ENCODE results near the gene UPF1. TPM values are rescaled to one million over a fixed set of nuclear protein-coding genes. Genes with fewer than 3 reads are reported as not detected.

Gene UPF1
- polyA plus RNA-seq, 4 donors, result 44.6 to 70.4 (median 62.0) TPM

GRCh38 chr19:18868380-18869022, 36.7 kb downstream of the UPF1 start:
- DNase-seq (ENCODE audit: low read depth in 4 of 4, low spot score in 2 of 4), result no peak

- DNase-seq (ENCODE audit: low read depth in 4 of 4, low spot score in 2 of 4), result no peak
Observed at GRCh38 chr19:18869023-18869618, 37.4 kb downstream of the UPF1 start.

- no peak for DNase-seq (ENCODE audit: low read depth in 4 of 4, low spot score in 2 of 4)
Observed at GRCh38 chr19:18869781-18870530, 38.2 kb downstream of the UPF1 start.

DNA sequence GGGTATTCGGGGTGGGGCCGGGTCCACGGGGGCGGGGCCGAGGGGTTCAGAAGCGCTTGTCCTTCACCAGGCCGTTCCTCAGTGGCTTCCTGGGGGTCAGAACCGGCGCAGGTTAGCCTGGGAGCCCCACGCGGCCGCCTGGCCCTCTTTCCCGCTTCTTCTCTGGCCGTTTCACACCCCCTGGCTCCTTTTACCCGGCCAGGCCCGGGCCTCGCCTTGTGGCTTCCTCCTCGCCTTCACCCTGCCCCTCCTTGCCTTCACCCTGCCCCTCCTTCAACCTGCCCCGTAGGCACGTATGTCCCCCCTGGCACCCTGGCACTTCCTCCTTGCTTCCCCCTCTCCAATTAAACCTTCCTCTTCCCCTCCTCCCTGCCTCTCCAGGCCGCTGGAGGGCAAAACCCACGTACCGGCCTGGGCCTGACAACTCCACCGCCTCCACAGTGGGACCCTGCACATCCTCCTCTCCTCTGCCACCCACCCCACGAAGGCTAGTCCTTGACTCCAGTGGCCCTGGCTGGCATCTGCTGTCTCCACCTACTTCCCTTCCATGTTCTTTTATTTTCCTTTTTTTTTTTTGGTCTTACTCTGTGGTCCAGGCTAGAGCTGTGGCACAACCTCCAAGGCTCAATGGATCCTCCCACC, 38.9 kb downstream of the UPF1 start:
- DNase-seq (ENCODE audit: low read depth in 4 of 4, low spot score in 2 of 4), result no peak

DNA sequence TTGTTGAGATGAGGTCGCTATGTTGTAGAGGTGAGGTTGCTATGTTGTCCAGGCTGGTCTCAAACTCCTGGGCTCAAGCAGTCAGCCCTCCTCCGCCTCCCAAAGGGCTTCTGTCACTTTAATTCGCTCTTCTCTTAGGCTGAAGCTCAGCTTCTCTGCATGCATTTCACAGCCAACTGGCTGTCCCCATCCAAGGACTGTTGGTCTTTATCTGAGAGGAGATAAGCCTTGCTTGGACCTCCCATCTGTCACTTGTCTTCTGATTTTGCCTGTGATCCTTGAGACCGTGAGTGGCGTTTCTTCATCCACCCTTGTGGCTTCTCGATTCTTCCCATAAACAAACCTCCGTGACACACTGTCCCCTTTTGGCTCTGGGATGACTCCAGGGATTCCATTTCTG, 39.8 kb downstream of the UPF1 start:
- no peak for DNase-seq (ENCODE audit: low read depth in 4 of 4, low spot score in 2 of 4)

DNA sequence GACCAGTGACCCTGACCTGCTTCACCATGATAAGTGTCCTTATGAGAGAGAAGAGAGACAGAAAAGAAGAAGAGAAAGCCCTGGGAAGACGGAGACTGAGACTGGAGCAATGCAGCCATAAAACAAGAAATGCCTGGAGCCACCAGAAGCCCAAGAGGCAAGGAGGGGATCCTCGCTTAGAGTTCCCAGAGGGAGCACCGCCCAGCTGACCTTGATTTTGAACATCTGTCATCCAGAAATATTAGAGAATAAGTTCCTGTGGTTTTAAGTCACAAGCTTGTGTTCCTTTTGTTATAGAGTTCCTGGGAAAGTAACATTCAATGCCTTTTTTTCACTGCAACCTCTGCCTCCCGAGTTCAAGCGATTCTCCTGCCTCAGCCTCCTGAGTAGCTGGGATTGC, 44.0 kb downstream of the UPF1 start:
- DNase-seq (ENCODE audit: low read depth in 4 of 4, low spot score in 2 of 4), result no peak

DNA sequence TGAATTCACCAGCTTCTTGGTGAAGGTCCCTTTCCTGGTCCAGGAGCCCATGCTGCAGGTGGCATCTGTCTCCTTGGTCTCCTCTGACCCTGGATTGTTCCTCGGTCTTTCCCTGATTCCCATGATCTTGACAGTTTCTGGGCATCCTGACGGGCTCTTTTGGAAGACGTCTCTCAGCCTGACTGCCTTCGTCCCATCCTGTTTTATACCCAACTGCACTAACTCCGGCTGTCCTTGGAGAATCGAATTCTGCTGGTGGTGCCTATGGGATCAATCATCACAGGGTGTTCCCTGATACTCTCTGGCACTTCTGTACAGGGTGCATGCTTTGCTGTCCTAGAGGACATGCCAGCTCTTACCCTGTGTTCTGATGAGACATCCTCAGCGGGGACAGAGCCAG, 45.1 kb downstream of the UPF1 start:
- no peak for DNase-seq (ENCODE audit: low read depth in 4 of 4, low spot score in 2 of 4)

DNA sequence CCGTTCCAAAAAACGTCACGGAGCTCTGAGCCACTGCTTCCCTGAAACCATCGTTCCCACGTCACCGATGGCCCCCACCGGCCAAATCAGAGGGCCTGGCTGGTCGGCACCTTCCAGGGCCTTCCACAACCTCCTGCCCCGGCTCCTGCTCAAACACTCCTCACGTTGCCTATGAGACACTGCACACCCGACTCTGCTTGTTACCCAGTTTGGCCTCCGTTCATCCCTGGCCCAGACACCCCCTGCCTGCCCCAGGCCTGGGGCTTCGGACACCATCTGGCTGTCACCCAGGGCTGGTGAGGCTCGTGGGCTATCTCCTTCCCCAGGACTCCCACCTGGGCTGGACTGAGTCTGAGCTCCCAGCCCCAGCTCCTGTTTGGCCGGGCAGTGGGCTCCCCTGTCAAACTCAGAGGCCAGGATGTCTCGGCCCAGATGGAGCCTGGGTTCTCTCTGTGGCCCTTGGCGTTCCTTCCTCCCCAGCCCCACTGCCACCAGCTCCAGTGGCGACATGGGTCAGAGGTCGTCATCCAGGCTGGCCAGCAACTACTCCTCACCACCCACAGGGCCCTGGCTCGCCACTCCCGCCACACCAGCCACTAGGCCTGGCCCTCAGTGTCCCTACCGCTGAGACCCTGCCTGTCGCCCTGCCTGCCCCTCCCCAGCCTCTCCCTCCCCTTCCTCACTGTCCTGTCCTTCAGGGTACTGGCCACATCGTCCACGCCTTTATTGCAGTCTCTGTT, 46.5 kb downstream of the UPF1 start:
- DNase-seq (ENCODE audit: low read depth in 4 of 4, low spot score in 2 of 4), result no peak

DNA sequence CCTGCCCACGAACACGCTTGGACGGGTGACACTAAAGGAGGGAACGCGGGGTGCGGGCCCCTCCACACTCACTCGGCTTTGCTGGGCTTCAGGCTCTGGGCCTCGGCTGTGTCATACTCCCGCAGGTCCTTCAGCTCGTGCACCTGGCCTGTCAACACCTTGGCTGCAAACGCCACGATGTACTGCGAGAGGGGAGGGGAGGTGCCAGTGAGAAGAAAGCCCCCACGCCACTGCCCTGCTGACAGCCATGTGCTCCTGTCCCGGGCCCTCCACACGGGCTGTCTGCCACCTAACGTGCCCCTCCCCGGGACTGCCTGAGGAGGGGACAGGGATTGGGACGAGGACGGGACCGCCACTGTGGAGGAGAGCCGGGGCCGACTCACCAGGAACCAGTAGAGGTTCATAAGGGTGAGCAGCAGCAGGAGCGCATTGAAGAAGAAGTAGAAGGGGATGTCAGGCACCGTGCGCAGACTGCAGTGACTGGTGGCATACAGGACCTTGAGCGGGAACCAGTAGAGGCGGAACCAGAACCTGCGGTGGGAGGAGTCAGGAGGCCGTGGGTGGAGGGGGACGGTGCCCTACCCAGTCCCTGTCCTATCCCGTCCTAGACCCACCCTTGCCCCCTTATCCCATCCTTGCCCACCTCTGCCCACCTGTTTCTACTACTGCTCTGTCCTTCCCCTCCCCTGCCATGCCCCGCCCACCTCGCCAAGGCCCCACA, 47.3 kb downstream of the UPF1 start:
- no peak for DNase-seq (ENCODE audit: low read depth in 4 of 4, low spot score in 2 of 4)

- DNase-seq (ENCODE audit: low read depth in 4 of 4, low spot score in 2 of 4), result no peak
Observed at GRCh38 chr19:18879579-18880373, 48.0 kb downstream of the UPF1 start.

GRCh38 chr19:18881491-18881890, 49.7 kb downstream of the UPF1 start:
- no peak for DNase-seq (ENCODE audit: low read depth in 4 of 4, low spot score in 2 of 4)

DNA sequence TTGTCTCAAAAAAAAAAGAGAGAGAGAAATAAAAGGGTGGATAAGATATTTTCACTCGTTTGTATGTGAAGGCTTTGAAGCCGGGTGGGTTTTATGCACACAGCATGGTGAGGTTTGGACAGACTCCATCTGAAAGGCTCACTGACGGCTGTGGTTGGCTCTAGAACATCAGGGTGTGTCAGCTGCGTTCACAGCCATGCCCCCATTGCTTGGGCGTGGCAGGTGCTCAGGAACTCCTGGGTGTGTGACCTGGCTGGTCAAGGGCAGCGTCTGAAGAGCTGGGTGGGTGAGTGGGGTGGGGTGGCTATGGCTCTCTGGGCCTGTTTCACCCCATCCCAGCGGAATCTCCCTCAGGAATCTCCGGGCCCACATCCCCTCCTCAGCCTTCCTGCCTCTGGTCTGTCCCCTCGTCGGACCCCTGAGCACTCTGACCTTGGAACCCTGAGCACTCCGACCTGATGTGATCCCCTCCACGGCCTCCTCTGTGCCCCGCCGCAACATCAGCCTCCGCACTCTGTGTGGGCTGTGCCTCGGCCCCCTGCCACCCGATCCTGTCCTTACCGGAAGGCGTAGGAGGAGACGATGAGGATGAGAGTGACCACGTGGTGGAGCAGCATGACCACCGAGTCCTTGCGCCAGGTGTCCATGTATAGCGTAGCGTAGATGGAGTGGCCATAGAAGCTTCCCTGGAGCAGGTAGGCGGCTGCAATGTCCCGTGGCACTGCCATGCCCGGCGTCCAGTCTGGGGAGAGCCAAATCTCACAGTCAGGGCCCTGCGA, 52.0 kb downstream of the UPF1 start:
- DNase-seq (ENCODE audit: low read depth in 4 of 4, low spot score in 2 of 4), result no peak

- DNase-seq (ENCODE audit: low read depth in 4 of 4, low spot score in 2 of 4), result no peak
Observed at GRCh38 chr19:18886972-18887371, 55.2 kb downstream of the UPF1 start.

GRCh38 chr19:18889949-18890745, 58.4 kb downstream of the UPF1 start:
- DNase-seq (ENCODE audit: low read depth in 4 of 4, low spot score in 2 of 4), result no peak

- DNase-seq (ENCODE audit: low read depth in 4 of 4, low spot score in 2 of 4), result no peak
Observed at GRCh38 chr19:18893587-18894253, 62.0 kb downstream of the UPF1 start.

- no peak for DNase-seq (ENCODE audit: low read depth in 4 of 4, low spot score in 2 of 4)
Observed at GRCh38 chr19:18894254-18895037, 62.7 kb downstream of the UPF1 start.

Measured in left renal cortex interstitium (tissue), 4 donors.